Activated naive CD4-positive, alpha-beta T cell treated with anti-CD3 and anti-CD28 coated beads, Interleukin-2, amount 50 U/mL, for 72 hours (primary cell): Measurements from ENCODE around the gene RORC. TPM values are rescaled to one million over a fixed set of nuclear protein-coding genes. Genes with fewer than 3 reads are reported as not detected.
A peak's percentile ranks its signal among the peaks of the same experiment; 100 is the strongest.

ENCODE experiments used
- ATAC-seq, 2 donors: fragments of 150-1000 bp; cut with Tn5 transposase; 2 replicates each; pipeline ENCODE4 v1.10.0; 2021; ENCODE audit warnings: mild to moderate bottlenecking in 2 of 2, moderate library complexity in 2 of 2
- DNase-seq, 2 donors: peaks; one replicate each; pipeline ENCODE4 v3.0.0; 2021 to 2022; ENCODE audit warnings: low spot score in 2 of 2
- H3K27ac Mint-ChIP-seq, 2 donors: one replicate each; pipeline ENCODE4 v1.8.0; 2022; ENCODE audit warnings: mild to moderate bottlenecking in 2 of 2, mixed read lengths in 2 of 2
- H3K36me3 Mint-ChIP-seq, 2 donors: one replicate each; pipeline ENCODE4 v1.8.0; 2022; ENCODE audit warnings: mixed read lengths in 2 of 2
- H3K9me3 Mint-ChIP-seq, 2 donors: one replicate each; pipeline ENCODE4 v1.8.0; 2022; ENCODE audit warnings: mixed read lengths in 2 of 2
- total RNA-seq, 2 donors: library from RNA; stranded (reverse); gene quantifications; one replicate each; pipeline ENCODE4 v1.2.3, GENCODE V29; 2022

RORC gene
- total RNA-seq, 2 donors from 2014 or later, result 1.4 to 11.3 TPM

- no peaks in the 10 kb centered on the region for H3K9me3 Mint-ChIP-seq
- no peaks in the 10 kb centered on the region for H3K36me3 Mint-ChIP-seq
- no peak for DNase-seq
- peak; percentile 80 to 84 for ATAC-seq
- H3K27ac Mint-ChIP-seq, result peak overlapping the region; percentile 63 to 78
Observed at GRCh38 chr1:151819976-151820623, 11.5 kb downstream of the RORC start.

GRCh38 chr1:151819227-151819835 lies 12.3 kb downstream of the RORC start:
- Mint-ChIP-seq H3K9me3 (no peaks in the 10 kb centered on the region), H3K27ac (peak overlapping the region; percentile 17 to 63), H3K36me3 (no peaks in the 10 kb centered on the region)
- no peak for DNase-seq
- ATAC-seq, result no peak

GRCh38 chr1:151817353-151817730 lies 14.3 kb downstream of the RORC start:
- ATAC-seq, result no peak
- Mint-ChIP-seq H3K9me3 (no peaks in the 10 kb centered on the region), H3K27ac (no peak overlapping the region), H3K36me3 (no peaks in the 10 kb centered on the region)
- DNase-seq, result no peak

GRCh38 chr1:151816548-151817352 lies 14.9 kb downstream of the RORC start:
- ATAC-seq, result no peak
- Mint-ChIP-seq H3K36me3 (no peaks in the 10 kb centered on the region), H3K27ac (no peak overlapping the region)

GRCh38 chr1:151815716-151816327 lies 15.8 kb downstream of the RORC start:
- DNase-seq (no peak), ATAC-seq (no peak)
- H3K9me3 Mint-ChIP-seq, result no peaks in the 10 kb centered on the region
- peak overlapping the region in 1 of 2 donors; percentile 40 for H3K27ac Mint-ChIP-seq
- no peaks in the 10 kb centered on the region for H3K36me3 Mint-ChIP-seq

More at GRCh38 chr1:151816548-151817352, 14.9 kb downstream of the RORC start:
- DNase-seq, result no peak
- no peaks in the 10 kb centered on the region for H3K9me3 Mint-ChIP-seq

- Mint-ChIP-seq H3K9me3 (no peaks in the 10 kb centered on the region), H3K27ac (no peak overlapping the region), H3K36me3 (no peaks in the 10 kb centered on the region)
- ATAC-seq (no peak), DNase-seq (no peak)
Observed at GRCh38 chr1:151814971-151815545, 16.5 kb downstream of the RORC start.

- no peak for DNase-seq
- H3K27ac Mint-ChIP-seq, result no peak overlapping the region
- H3K9me3 Mint-ChIP-seq, result no peaks in the 10 kb centered on the region
- H3K36me3 Mint-ChIP-seq, result no peaks in the 10 kb centered on the region
- no peak for ATAC-seq
Observed at GRCh38 chr1:151814426-151814825, 17.2 kb downstream of the RORC start.

- no peak for ATAC-seq
- H3K36me3 Mint-ChIP-seq, result no peaks in the 10 kb centered on the region
- no peak for DNase-seq
- peak overlapping the region in 1 of 2 donors; percentile 23 for H3K27ac Mint-ChIP-seq
- H3K9me3 Mint-ChIP-seq, result no peaks in the 10 kb centered on the region
Observed at GRCh38 chr1:151813271-151813977, 18.2 kb downstream of the RORC start.

- DNase-seq (no peak), ATAC-seq (no peak)
- H3K27ac Mint-ChIP-seq, result no peak overlapping the region
- H3K9me3 Mint-ChIP-seq, result no peaks in the 10 kb centered on the region
- no peaks in the 10 kb centered on the region for H3K36me3 Mint-ChIP-seq
Observed at GRCh38 chr1:151811181-151811580, 20.4 kb downstream of the RORC start.

- no peak for ATAC-seq
- no peak for DNase-seq
- no peaks in the 10 kb centered on the region for H3K9me3 Mint-ChIP-seq
- H3K27ac Mint-ChIP-seq, result peak overlapping the region in 1 of 2 donors; percentile 26
- no peaks in the 10 kb centered on the region for H3K36me3 Mint-ChIP-seq
Observed at GRCh38 chr1:151809985-151810556, 21.5 kb downstream of the RORC start.

GRCh38 chr1:151809290-151809984 lies 22.2 kb downstream of the RORC start:
- Mint-ChIP-seq H3K36me3 (no peaks in the 10 kb centered on the region), H3K27ac (no peak overlapping the region)
- no peak for DNase-seq

GRCh38 chr1:151807766-151808165 lies 23.8 kb downstream of the RORC start:
- no peaks in the 10 kb centered on the region for H3K9me3 Mint-ChIP-seq
- ATAC-seq, result no peak
- H3K36me3 Mint-ChIP-seq, result no peaks in the 10 kb centered on the region
- H3K27ac Mint-ChIP-seq, result no peak overlapping the region
- no peak for DNase-seq

More at GRCh38 chr1:151809290-151809984, 22.2 kb downstream of the RORC start:
- H3K9me3 Mint-ChIP-seq, result no peaks in the 10 kb centered on the region
- ATAC-seq, result no peak

GRCh38 chr1:151807131-151807530 lies 24.5 kb downstream of the RORC start:
- no peaks in the 10 kb centered on the region for H3K9me3 Mint-ChIP-seq
- no peak overlapping the region for H3K27ac Mint-ChIP-seq
- H3K36me3 Mint-ChIP-seq, result no peaks in the 10 kb centered on the region
- no peak for DNase-seq
- no peak for ATAC-seq

GRCh38 chr1:151806170-151806569 lies 25.4 kb downstream of the RORC start:
- ATAC-seq (no peak), DNase-seq (no peak)
- Mint-ChIP-seq H3K27ac (no peak overlapping the region), H3K36me3 (no peaks in the 10 kb centered on the region), H3K9me3 (no peaks in the 10 kb centered on the region)

GRCh38 chr1:151805066-151805820 lies 26.4 kb downstream of the RORC start, which contains the start of gene LINGO4:
Gene LINGO4, minus strand, starts transcription at chr1:151805419. Its CDS starts 2,715 bp downstream, at chr1:151802704.
- Mint-ChIP-seq H3K9me3 (no peaks in the 10 kb centered on the region), H3K36me3 (no peaks in the 10 kb centered on the region), H3K27ac (no peak within 1 kb of the TSS)
- DNase-seq (no peak), ATAC-seq (no peak)
